Tibial nerve (tissue), 3 donors: ENCODE results near the gene RGS6.

Experiments used
- CTCF ChIP-seq, 5 experiments: fragments of 200-600 bp in 3 of 5; fragments of 450-650 bp in 2 of 5; sonication (generic) in 3 of 5; IDR thresholded peaks; one replicate each; pipeline ENCODE4 v1.5.1; 2016 to 2019; ENCODE audit warnings: antibody characterized with exemption in 5 of 5, mild to moderate bottlenecking in 3 of 5, moderate library complexity in 2 of 5
- POLR2A ChIP-seq, 2 donors: fragments of 450-650 bp; IDR thresholded peaks; one replicate each; pipeline ENCODE4 v1.6.1; 2017; ENCODE audit warnings: antibody characterized with exemption in 2 of 2, mild to moderate bottlenecking in 2 of 2, moderate library complexity in 2 of 2

GRCh38 chr14:72448212-72448611, 516.0 kb downstream of the RGS6 start:
- TF ChIP-seq CTCF (IDR thresholded peaks at IDR 0.05): no peak
- no peak for TF ChIP-seq POLR2A (IDR thresholded peaks at IDR 0.05)
